HepG2 (cell line): ENCODE measurements around the gene GPR162. TPM values are rescaled to one million over a fixed set of nuclear protein-coding genes. Genes with fewer than 3 reads are reported as not detected.

Experiments
- AKAP8 ChIP-seq: sonication (generic); formaldehyde crosslinking; IDR thresholded peaks from 2 replicates; pipeline ENCODE4 v1.5.1; 2020; ENCODE audit warnings: mild to moderate bottlenecking, missing genetic modification reagents
- CERS6 ChIP-seq: sonication (generic); formaldehyde crosslinking; IDR thresholded peaks from 2 replicates; pipeline ENCODE4 v1.5.0; 2020; ENCODE audit warnings: missing genetic modification reagents
- CHD2 ChIP-seq: IDR thresholded peaks from 2 replicates; pipeline ENCODE4 v1.6.1; 2011; ENCODE audit warnings: low read depth, low read length, improper control_type of control experiment
- CREM ChIP-seq, 2 experiments: sonication (generic) in 1 of 2; formaldehyde crosslinking in 1 of 2; IDR thresholded peaks; 2 replicates each; pipeline versions ENCODE4 v1.4.0 to v1.6.1; 2016 to 2020; ENCODE audit warnings: antibody characterized with exemption in 1 of 2, mild to moderate bottlenecking in 1 of 2, missing genetic modification reagents in 1 of 2
- ISL2 ChIP-seq: sonication (generic); formaldehyde crosslinking; IDR thresholded peaks from 2 replicates; pipeline ENCODE4 v1.5.0; 2020; ENCODE audit warnings: missing genetic modification reagents
- MXI1 ChIP-seq: IDR thresholded peaks from 3 replicates; pipeline ENCODE4 v1.6.1; 2012; ENCODE audit warnings: low read depth, low read length, inconsistent platforms, borderline replicate concordance
- NR0B2 ChIP-seq: sonication (generic); formaldehyde crosslinking; IDR thresholded peaks from 2 replicates; pipeline ENCODE4 v1.4.0; 2020; ENCODE audit warnings: mild to moderate bottlenecking, missing genetic modification reagents
- RELA ChIP-seq: sonication (generic); formaldehyde crosslinking; IDR thresholded peaks from 2 replicates; pipeline ENCODE4 v1.4.0; 2020; ENCODE audit warnings: missing genetic modification reagents
- RXRB ChIP-seq: IDR thresholded peaks from 2 replicates; pipeline ENCODE4 v1.6.1; 2016; ENCODE audit warnings: borderline replicate concordance, missing genetic modification reagents, missing compliant biosample characterization
- SALL1 ChIP-seq: sonication (generic); formaldehyde crosslinking; IDR thresholded peaks from 2 replicates; pipeline ENCODE4 v1.8.0; 2022; ENCODE audit warnings: mild to moderate bottlenecking, missing genetic modification reagents
- SOX13 ChIP-seq, 3 experiments: fragments of 450-650 bp in 1 of 3; sonication (generic) in 1 of 3; formaldehyde crosslinking in 1 of 3; IDR thresholded peaks in 2 of 3; conservative IDR thresholded peaks in 1 of 3; 2 replicates each; pipeline versions ENCODE4 v1.5.0 to v1.6.1; 2016 to 2020; ENCODE audit warnings: antibody characterized with exemption in 1 of 3, mild to moderate bottlenecking in 1 of 3, missing compliant biosample characterization in 1 of 3, missing genetic modification reagents in 1 of 3, moderate library complexity in 1 of 3
- TOE1 ChIP-seq: sonication (generic); formaldehyde crosslinking; IDR thresholded peaks from 2 replicates; pipeline ENCODE4 v1.4.0; 2020; ENCODE audit warnings: mild to moderate bottlenecking, missing genetic modification reagents
- ZBTB43 ChIP-seq: sonication (generic); formaldehyde crosslinking; conservative IDR thresholded peaks from 2 replicates; pipeline ENCODE4 v1.4.0; 2020; ENCODE audit warnings: missing genetic modification reagents
- ZMAT5 ChIP-seq: sonication (generic); formaldehyde crosslinking; IDR thresholded peaks from 2 replicates; pipeline ENCODE4 v1.5.0; 2020; ENCODE audit warnings: mild to moderate bottlenecking, low read depth, missing genetic modification reagents, borderline replicate concordance
- ZNF101 ChIP-seq: sonication (generic); formaldehyde crosslinking; IDR thresholded peaks from 2 replicates; pipeline ENCODE4 v1.4.0; 2020; ENCODE audit warnings: mild to moderate bottlenecking, low read depth, missing genetic modification reagents, borderline replicate concordance
- ZNF460 ChIP-seq: sonication (generic); formaldehyde crosslinking; IDR thresholded peaks from 2 replicates; pipeline ENCODE4 v1.5.1; 2020; ENCODE audit warnings: missing genetic modification reagents, mild to moderate bottlenecking, borderline replicate concordance
- ZNF7 ChIP-seq: IDR thresholded peaks from 2 replicates; pipeline ENCODE4 v1.6.1; 2016; ENCODE audit warnings: missing biosample characterization, missing genetic modification reagents
- polyA plus RNA-seq, 8 experiments: library from polyadenylated mRNA; depleted of rRNA in 3 of 8; stranded (reverse) in 7 of 8; unstranded in 1 of 8; fragments of >200 nt; fragmentation: Illumina TruSeq in 4 of 8; extraction: Trizol in 4 of 8; gene quantifications; 2 replicates each; pipeline versions ENCODE4 v1.2.1 to v1.2.3, GENCODE V29; 2011 to 2016; ENCODE audit warnings: low read depth in 4 of 8, missing spikeins in 1 of 8, mixed read lengths in 1 of 8; ENCODE audit not compliant: insufficient read depth in 1 of 8
- total RNA-seq, 5 experiments: library from RNA; depleted of rRNA; stranded (reverse); fragments of >200 nt; fragmentation: Illumina TruSeq; extraction: Trizol; gene quantifications; 2 replicates each; pipeline ENCODE4 v1.2.3, GENCODE V29; 2016; ENCODE audit warnings: low read depth in 1 of 5
- TF ChIP-seq, protein P1 (sequence below): sonication (generic); formaldehyde crosslinking; conservative IDR thresholded peaks from 2 replicates; pipeline ENCODE4 v1.8.0; 2022; ENCODE audit warnings: mild to moderate bottlenecking, moderate library complexity, missing genetic modification reagents
- TF ChIP-seq, protein P2 (sequence below): sonication (generic); formaldehyde crosslinking; IDR thresholded peaks from 2 replicates; pipeline ENCODE4 v1.5.1; 2020; ENCODE audit warnings: mild to moderate bottlenecking, moderate library complexity, missing genetic modification reagents

Gene GPR162
- total and polyA plus RNA-seq, 2 of the 13 experiments (the other 11 are each of a cell fraction or from before 2014, with no cell fraction given): 0.08 TPM; not detected in 1

DNA sequence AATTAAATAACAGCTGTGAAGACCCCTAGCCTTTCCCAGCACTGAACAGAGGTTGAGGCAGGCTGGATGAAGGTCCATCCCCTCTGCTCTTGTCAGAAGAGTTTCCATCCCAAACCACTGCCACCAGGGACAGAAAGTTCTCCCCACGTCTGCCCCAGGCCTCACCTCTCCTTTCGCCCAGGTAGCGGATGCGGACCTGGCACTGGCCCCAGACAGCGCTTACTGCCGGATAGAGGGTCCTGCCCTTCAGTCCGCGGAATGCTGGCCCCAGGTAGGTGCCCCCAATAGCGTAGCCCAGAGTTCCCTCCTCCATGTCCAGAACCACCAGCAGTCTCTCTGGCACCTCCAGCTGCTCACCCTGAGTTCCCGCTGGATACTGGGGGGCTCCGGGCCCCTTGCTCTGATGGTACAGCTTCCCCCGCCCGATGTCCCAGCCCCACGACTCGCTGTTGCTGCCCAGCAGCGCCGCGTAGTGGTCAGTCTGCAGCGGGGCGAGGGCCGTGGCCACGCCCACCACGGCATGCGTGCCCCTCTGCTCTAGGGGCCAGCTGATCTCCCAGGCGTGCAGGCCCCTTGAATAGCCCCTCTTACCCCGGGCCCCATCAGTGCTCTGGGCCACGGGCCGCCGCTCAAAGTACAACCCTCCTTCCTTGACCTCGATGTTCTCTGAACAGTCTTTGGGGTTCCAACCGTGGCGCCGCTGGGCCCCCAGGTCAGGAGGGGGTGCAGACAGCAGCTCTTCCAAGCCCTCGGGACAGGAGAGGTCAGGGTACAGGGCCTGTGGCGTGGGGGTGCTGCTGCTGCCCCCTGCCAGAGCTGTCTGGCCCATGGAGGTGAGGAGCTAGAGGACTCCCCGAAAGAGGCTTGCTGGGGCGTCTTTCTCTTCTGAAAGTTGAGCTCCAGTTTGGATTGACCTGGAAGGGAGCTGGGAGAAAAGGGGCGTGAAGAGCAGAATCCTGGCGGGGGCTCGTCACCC, 50.7 kb downstream of the GPR162 start (continued):
- TF ChIP-seq ZNF460 (CRISPR knock-in tag): peak; percentile 48; the same call in 1 of the 2 replicates
- no peak for TF ChIP-seq ZMAT5 (CRISPR knock-in tag)
- no peak; the same call in 1 of the 2 replicates for TF ChIP-seq AKAP8 (CRISPR knock-in tag)
- TF ChIP-seq, protein P1, sequence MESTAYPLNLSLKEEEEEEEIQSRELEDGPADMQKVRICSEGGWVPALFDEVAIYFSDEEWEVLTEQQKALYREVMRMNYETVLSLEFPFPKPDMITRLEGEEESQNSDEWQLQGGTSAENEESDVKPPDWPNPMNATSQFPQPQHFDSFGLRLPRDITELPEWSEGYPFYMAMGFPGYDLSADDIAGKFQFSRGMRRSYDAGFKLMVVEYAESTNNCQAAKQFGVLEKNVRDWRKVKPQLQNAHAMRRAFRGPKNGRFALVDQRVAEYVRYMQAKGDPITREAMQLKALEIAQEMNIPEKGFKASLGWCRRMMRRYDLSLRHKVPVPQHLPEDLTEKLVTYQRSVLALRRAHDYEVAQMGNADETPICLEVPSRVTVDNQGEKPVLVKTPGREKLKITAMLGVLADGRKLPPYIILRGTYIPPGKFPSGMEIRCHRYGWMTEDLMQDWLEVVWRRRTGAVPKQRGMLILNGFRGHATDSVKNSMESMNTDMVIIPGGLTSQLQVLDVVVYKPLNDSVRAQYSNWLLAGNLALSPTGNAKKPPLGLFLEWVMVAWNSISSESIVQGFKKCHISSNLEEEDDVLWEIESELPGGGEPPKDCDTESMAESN (CRISPR knock-in tag): 0 out of 2 replicates have a peak, but pooled peaks have one; percentile 16
- TF ChIP-seq ISL2 (CRISPR knock-in tag): peak; percentile 20; the same call in 1 of the 2 replicates
- no peak for TF ChIP-seq CREM (IDR thresholded peaks at IDR 0.05)
- no peak for TF ChIP-seq CREM (CRISPR knock-in tag; IDR thresholded peaks at IDR 0.05)
- 0 out of 2 replicates have a peak, but pooled peaks have one; percentile 19 for TF ChIP-seq RXRB (CRISPR knock-in tag)
- TF ChIP-seq, protein P2, sequence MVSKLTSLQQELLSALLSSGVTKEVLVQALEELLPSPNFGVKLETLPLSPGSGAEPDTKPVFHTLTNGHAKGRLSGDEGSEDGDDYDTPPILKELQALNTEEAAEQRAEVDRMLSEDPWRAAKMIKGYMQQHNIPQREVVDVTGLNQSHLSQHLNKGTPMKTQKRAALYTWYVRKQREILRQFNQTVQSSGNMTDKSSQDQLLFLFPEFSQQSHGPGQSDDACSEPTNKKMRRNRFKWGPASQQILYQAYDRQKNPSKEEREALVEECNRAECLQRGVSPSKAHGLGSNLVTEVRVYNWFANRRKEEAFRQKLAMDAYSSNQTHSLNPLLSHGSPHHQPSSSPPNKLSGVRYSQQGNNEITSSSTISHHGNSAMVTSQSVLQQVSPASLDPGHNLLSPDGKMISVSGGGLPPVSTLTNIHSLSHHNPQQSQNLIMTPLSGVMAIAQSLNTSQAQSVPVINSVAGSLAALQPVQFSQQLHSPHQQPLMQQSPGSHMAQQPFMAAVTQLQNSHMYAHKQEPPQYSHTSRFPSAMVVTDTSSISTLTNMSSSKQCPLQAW (CRISPR knock-in tag): peak; percentile 71; the same call in 1 of the 2 replicates
- 0 out of 2 replicates have a peak, but pooled peaks have one; percentile 27 for TF ChIP-seq ZBTB43
- TF ChIP-seq CERS6 (CRISPR knock-in tag): peak; percentile 45; the same call in 1 of the 2 replicates
- TF ChIP-seq SALL1 (CRISPR knock-in tag): peak; percentile 73
- TF ChIP-seq TOE1 (CRISPR knock-in tag): no peak
- TF ChIP-seq RELA: no peak
- no peak; the same call in 1 of the 2 replicates for TF ChIP-seq ZNF7 (CRISPR knock-in tag)
- peak; percentile 82; the same call in 1 of the 2 replicates for TF ChIP-seq ZNF101 (CRISPR knock-in tag)
- TF ChIP-seq MXI1: peak; percentile 94; the same call in 2 of the 3 replicates
- no peak for TF ChIP-seq SOX13 (IDR thresholded peaks at IDR 0.05)
- TF ChIP-seq SOX13 (CRISPR knock-in tag; conservative IDR thresholded peaks at IDR 0.05 in 1 of 2, IDR thresholded peaks at IDR 0.05 in 1 of 2): peak in 1 of 2 experiments; percentile 50; a peak in 1 of 4 replicates
- 0 out of 2 replicates have a peak, but pooled peaks have one; percentile 15 for TF ChIP-seq CHD2
- peak; percentile 49; the same call in 1 of the 2 replicates for TF ChIP-seq NR0B2
